Measurements from ENCODE around the gene SRL. TPM values are rescaled to one million over a fixed set of nuclear protein-coding genes. Genes with fewer than 3 reads are reported as not detected.

The SRL gene
- total and polyA plus RNA-seq, 2 of the 4 experiments (the other 2 are of a cell fraction): under 0.01 to 0.14 TPM

DNA sequence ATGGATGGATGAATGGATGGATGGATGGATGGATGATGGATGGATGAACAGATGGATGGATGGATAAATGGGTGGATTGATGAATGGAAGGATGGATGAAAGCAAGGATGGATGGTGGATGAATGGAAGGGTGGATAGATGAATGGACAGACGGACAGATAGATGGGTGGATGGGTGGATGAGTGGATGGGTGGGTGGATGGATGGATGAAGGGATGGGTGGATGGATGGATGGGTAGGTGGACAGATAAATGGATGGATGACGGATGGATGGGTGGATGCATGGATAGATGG, 14.9 kb downstream of the SRL start:
- no peak overlapping the region for H3K9ac ChIP-seq (ENCODE audit: low read depth, low read length)
- 83% methylated on average over 2 of the region's 2 CpGs; no CpG with 5 or more reads in 1 of the 2 experiments for WGBS, 2 experiments (ENCODE audit: extremely low coverage in 2 of 2, insufficient read length in 1 of 2)

More for the DNA sequence above, 14.9 kb downstream of the SRL start:
- H3K4me1 ChIP-seq (ENCODE audit: control insufficient read depth, insufficient read depth, low read length): no peaks in the 10 kb centered on the region
- no peak overlapping the region for H3K14ac ChIP-seq (replicated peaks; ENCODE audit: low read depth, low read length)
- ChIA-PET CTCF (no interaction called here), POLR2A (ENCODE audit: unreplicated experiment) (no interaction called here)
- H3K9me1 ChIP-seq (ENCODE audit: insufficient read depth, low read length): no peaks in the 10 kb centered on the region
- no peak overlapping the region for H2AK9ac ChIP-seq (replicated peaks; ENCODE audit: low read depth, low read length, poor library complexity)
- no peak overlapping the region for H3K4me3 ChIP-seq (ENCODE audit: insufficient read depth, low read depth, low read length)
- H3K18ac ChIP-seq (ENCODE audit: low read depth, low read length): no peak overlapping the region
- no peak for DNase-seq
- ATAC-seq (ENCODE audit: low read depth): no peak
- no peaks in the 10 kb centered on the region for H4K20me1 ChIP-seq (ENCODE audit: insufficient read depth, low read length)
- no peak overlapping the region for H3K23ac ChIP-seq (ENCODE audit: low read depth, low read length)
- in situ Hi-C loops (cut with MboI; ENCODE audit: low sequenced_read_pairs) (no loop called here), intact Hi-C loops (cut with micrococcal nuclease) (no loop called here), dilution Hi-C loops (cut with HindIII; ENCODE audit: low sequenced_read_pairs, unreplicated experiment) (no loop called here)
- H3K36me3 ChIP-seq (ENCODE audit: control insufficient read depth, insufficient read depth, low read length): no peaks in the 10 kb centered on the region
- TF ChIP-seq MAFK (IDR thresholded peaks at IDR 0.05; ENCODE audit: low read depth, low read length): no peak
- no peak for TF ChIP-seq USF2 (IDR thresholded peaks at IDR 0.05; ENCODE audit: low read depth, low read length)
- TF ChIP-seq POLR2A (IDR thresholded peaks at IDR 0.05; ENCODE audit: low read depth, low read length): no peak
- TF ChIP-seq RFX5 (IDR thresholded peaks at IDR 0.05; ENCODE audit: low read depth, low read length): no peak
- TF ChIP-seq NFE2L2 (IDR thresholded peaks at IDR 0.05; ENCODE audit: low read depth, low read length): no peak
- no peak for TF ChIP-seq RCOR1 (IDR thresholded peaks at IDR 0.05; ENCODE audit: insufficient replicate concordance, low read length)
- no peak for TF ChIP-seq RAD21 (IDR thresholded peaks at IDR 0.05; ENCODE audit: low read length)
- TF ChIP-seq FOS (IDR thresholded peaks at IDR 0.05; ENCODE audit: low read depth, low read length): no peak
- TF ChIP-seq, protein P1, sequence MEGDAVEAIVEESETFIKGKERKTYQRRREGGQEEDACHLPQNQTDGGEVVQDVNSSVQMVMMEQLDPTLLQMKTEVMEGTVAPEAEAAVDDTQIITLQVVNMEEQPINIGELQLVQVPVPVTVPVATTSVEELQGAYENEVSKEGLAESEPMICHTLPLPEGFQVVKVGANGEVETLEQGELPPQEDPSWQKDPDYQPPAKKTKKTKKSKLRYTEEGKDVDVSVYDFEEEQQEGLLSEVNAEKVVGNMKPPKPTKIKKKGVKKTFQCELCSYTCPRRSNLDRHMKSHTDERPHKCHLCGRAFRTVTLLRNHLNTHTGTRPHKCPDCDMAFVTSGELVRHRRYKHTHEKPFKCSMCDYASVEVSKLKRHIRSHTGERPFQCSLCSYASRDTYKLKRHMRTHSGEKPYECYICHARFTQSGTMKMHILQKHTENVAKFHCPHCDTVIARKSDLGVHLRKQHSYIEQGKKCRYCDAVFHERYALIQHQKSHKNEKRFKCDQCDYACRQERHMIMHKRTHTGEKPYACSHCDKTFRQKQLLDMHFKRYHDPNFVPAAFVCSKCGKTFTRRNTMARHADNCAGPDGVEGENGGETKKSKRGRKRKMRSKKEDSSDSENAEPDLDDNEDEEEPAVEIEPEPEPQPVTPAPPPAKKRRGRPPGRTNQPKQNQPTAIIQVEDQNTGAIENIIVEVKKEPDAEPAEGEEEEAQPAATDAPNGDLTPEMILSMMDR (conservative IDR thresholded peaks at IDR 0.05; ENCODE audit: low read depth, low read length): no peak
- no peak for TF ChIP-seq ELK1 (IDR thresholded peaks at IDR 0.05; ENCODE audit: borderline replicate concordance, low read depth, low read length)
- no peak for TF ChIP-seq MAZ (IDR thresholded peaks at IDR 0.05; ENCODE audit: borderline replicate concordance, low read depth, low read length)
- TF ChIP-seq MXI1 (IDR thresholded peaks at IDR 0.05; ENCODE audit: borderline replicate concordance, low read depth, low read length): no peak
- no peak for TF ChIP-seq CHD1 (IDR thresholded peaks at IDR 0.05; ENCODE audit: low read depth, low read length)
- no peak for TF ChIP-seq SMC3 (IDR thresholded peaks at IDR 0.05; ENCODE audit: low read depth, low read length)
- no peak for TF ChIP-seq CEBPB (IDR thresholded peaks at IDR 0.05; ENCODE audit: low read depth, low read length)
- TF ChIP-seq BHLHE40 (IDR thresholded peaks at IDR 0.05; ENCODE audit: low read depth, low read length): no peak
- H4K8ac ChIP-seq (ENCODE audit: low read depth in 2 of 2, low read length in 2 of 2): no peak overlapping the region
- H3K4me2 ChIP-seq (ENCODE audit: low read depth, low read length): no peak overlapping the region
- no peak overlapping the region for H3K27ac ChIP-seq (ENCODE audit: insufficient read depth, low read length)
- peak overlapping the region; percentile 66 for H2BK5ac ChIP-seq (ENCODE audit: low read depth, low read length, poor library complexity, severe bottlenecking)
- no peak overlapping the region for H3K4ac ChIP-seq (ENCODE audit: low read depth, low read length)
- H2BK120ac ChIP-seq (ENCODE audit: low read depth, low read length): no peak overlapping the region
- H3K56ac ChIP-seq (ENCODE audit: extremely low read depth, insufficient read depth, low read length): no peak overlapping the region
- no peaks in the 10 kb centered on the region for H3K79me1 ChIP-seq (ENCODE audit: low read depth in 1 of 2, low read length in 2 of 2)
- H3K27me3 ChIP-seq (ENCODE audit: control insufficient read depth, insufficient read depth, low read length): peaks cover 2% of the 10 kb centered on the region
- no peak overlapping the region for H2BK15ac ChIP-seq (ENCODE audit: low read depth, low read length)
- H2AFZ ChIP-seq (replicated peaks; ENCODE audit: low read length, poor library complexity): no peak overlapping the region
- H2AK5ac ChIP-seq (ENCODE audit: low read depth, low read length): no peak overlapping the region
- H2BK20ac ChIP-seq (ENCODE audit: low read depth, low read length): no peak overlapping the region
- H3K9me3 ChIP-seq (ENCODE audit: control insufficient read depth, insufficient read depth, low read length): 0 out of 2 replicates have a peak, but pooled peaks cover 2% of the 10 kb centered on the region
- no peak overlapping the region for H4K5ac ChIP-seq (ENCODE audit: low read depth, low read length)
- H4K91ac ChIP-seq (ENCODE audit: insufficient read depth, low read depth, low read length): no peak overlapping the region
- BruUV-seq (replicated peaks): no TSS peak
